HepG2 (cell line): Measurements from ENCODE around the gene SLC24A4.

Experiments
- BRCA1 ChIP-seq: sonication (generic); formaldehyde crosslinking; IDR thresholded peaks from 2 replicates; pipeline ENCODE4 v1.4.0; 2020; ENCODE audit warnings: missing genetic modification reagents
- CBX2 ChIP-seq, 2 experiments: fragments of 200-600 bp in 1 of 2; sonication (generic); formaldehyde crosslinking in 1 of 2; IDR thresholded peaks; 2 replicates each; pipeline versions ENCODE4 v1.7.0 to v1.8.1; 2018 to 2022; ENCODE audit warnings: low read depth in 2 of 2, low read length in 1 of 2, mild to moderate bottlenecking in 1 of 2, missing genetic modification reagents in 1 of 2
- MAFF ChIP-seq: IDR thresholded peaks from 2 replicates; pipeline ENCODE4 v1.6.1; 2011; ENCODE audit warnings: low read depth, low read length, improper control_type of control experiment
- NR3C1 ChIP-seq: sonication (generic); formaldehyde crosslinking; IDR thresholded peaks from 2 replicates; pipeline ENCODE4 v1.4.0; 2020; ENCODE audit warnings: missing genetic modification reagents
- POLR2A ChIP-seq, 2 experiments: IDR thresholded peaks; 2 replicates each; pipeline ENCODE4 v1.6.1; 2011; ENCODE audit warnings: low read depth in 2 of 2, low read length in 2 of 2, mild to moderate bottlenecking in 1 of 2, moderate library complexity in 1 of 2; ENCODE audit not compliant: insufficient read depth in 1 of 2
- RBM22 ChIP-seq: fragments of 200-400 bp; formaldehyde crosslinking; optimal IDR thresholded peaks from 2 replicates; pipeline ENCODE3; 2017; ENCODE audit warnings: mild to moderate bottlenecking, low read length, moderate library complexity
- TCF7L2 ChIP-seq: IDR thresholded peaks from 2 replicates; pipeline ENCODE4 v1.6.1; 2011; ENCODE audit warnings: mild to moderate bottlenecking, low read depth, low read length, moderate library complexity
- ZNF292 ChIP-seq: sonication (generic); formaldehyde crosslinking; IDR thresholded peaks from 2 replicates; pipeline ENCODE4 v1.8.1; 2022; ENCODE audit warnings: mild to moderate bottlenecking, low read depth, missing genetic modification reagents, borderline replicate concordance
- ZNF775 ChIP-seq: sonication (generic); formaldehyde crosslinking; IDR thresholded peaks from 2 replicates; pipeline ENCODE4 v1.4.0; 2020; ENCODE audit warnings: missing genetic modification reagents, mild to moderate bottlenecking, moderate library complexity, borderline replicate concordance
- TF ChIP-seq, protein P1 (sequence below): sonication (generic); formaldehyde crosslinking; IDR thresholded peaks from 2 replicates; pipeline ENCODE4 v1.4.0; 2020; ENCODE audit warnings: missing genetic modification reagents
- TF ChIP-seq, protein P2 (sequence below): sonication (generic); formaldehyde crosslinking; IDR thresholded peaks from 2 replicates; pipeline ENCODE4 v1.5.0; 2020; ENCODE audit warnings: mild to moderate bottlenecking, missing genetic modification reagents
- TF ChIP-seq, protein P3 (sequence below): sonication (generic); formaldehyde crosslinking; IDR thresholded peaks from 2 replicates; pipeline ENCODE4 v1.5.0; 2020; ENCODE audit warnings: mild to moderate bottlenecking, missing genetic modification reagents, moderate library complexity

GRCh38 chr14:92373336-92373735 is 50.4 kb downstream of the SLC24A4 start:
- TF ChIP-seq POLR2A (IDR thresholded peaks at IDR 0.05; ENCODE audit: insufficient read depth in 1 of 2, low read depth in 2 of 2, low read length in 2 of 2) (no peak), MAFF (no peak), CBX2 (IDR thresholded peaks at IDR 0.05; ENCODE audit: low read depth, low read length) (no peak), CBX2 (CRISPR knock-in tag; IDR thresholded peaks at IDR 0.05; ENCODE audit: low read depth) (no peak), ZNF292 (CRISPR knock-in tag) (no peak), BRCA1 (CRISPR knock-in tag) (no peak), TCF7L2 (no peak), NR3C1 (CRISPR knock-in tag) (no peak), RBM22 (no peak), ZNF775 (CRISPR knock-in tag) (no peak)
- TF ChIP-seq, protein P1, sequence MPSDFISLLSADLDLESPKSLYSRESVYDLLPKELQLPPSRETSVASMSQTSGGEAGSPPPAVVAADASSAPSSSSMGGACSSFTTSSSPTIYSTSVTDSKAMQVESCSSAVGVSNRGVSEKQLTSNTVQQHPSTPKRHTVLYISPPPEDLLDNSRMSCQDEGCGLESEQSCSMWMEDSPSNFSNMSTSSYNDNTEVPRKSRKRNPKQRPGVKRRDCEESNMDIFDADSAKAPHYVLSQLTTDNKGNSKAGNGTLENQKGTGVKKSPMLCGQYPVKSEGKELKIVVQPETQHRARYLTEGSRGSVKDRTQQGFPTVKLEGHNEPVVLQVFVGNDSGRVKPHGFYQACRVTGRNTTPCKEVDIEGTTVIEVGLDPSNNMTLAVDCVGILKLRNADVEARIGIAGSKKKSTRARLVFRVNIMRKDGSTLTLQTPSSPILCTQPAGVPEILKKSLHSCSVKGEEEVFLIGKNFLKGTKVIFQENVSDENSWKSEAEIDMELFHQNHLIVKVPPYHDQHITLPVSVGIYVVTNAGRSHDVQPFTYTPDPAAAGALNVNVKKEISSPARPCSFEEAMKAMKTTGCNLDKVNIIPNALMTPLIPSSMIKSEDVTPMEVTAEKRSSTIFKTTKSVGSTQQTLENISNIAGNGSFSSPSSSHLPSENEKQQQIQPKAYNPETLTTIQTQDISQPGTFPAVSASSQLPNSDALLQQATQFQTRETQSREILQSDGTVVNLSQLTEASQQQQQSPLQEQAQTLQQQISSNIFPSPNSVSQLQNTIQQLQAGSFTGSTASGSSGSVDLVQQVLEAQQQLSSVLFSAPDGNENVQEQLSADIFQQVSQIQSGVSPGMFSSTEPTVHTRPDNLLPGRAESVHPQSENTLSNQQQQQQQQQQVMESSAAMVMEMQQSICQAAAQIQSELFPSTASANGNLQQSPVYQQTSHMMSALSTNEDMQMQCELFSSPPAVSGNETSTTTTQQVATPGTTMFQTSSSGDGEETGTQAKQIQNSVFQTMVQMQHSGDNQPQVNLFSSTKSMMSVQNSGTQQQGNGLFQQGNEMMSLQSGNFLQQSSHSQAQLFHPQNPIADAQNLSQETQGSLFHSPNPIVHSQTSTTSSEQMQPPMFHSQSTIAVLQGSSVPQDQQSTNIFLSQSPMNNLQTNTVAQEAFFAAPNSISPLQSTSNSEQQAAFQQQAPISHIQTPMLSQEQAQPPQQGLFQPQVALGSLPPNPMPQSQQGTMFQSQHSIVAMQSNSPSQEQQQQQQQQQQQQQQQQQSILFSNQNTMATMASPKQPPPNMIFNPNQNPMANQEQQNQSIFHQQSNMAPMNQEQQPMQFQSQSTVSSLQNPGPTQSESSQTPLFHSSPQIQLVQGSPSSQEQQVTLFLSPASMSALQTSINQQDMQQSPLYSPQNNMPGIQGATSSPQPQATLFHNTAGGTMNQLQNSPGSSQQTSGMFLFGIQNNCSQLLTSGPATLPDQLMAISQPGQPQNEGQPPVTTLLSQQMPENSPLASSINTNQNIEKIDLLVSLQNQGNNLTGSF = no peak
- TF ChIP-seq, protein P2, sequence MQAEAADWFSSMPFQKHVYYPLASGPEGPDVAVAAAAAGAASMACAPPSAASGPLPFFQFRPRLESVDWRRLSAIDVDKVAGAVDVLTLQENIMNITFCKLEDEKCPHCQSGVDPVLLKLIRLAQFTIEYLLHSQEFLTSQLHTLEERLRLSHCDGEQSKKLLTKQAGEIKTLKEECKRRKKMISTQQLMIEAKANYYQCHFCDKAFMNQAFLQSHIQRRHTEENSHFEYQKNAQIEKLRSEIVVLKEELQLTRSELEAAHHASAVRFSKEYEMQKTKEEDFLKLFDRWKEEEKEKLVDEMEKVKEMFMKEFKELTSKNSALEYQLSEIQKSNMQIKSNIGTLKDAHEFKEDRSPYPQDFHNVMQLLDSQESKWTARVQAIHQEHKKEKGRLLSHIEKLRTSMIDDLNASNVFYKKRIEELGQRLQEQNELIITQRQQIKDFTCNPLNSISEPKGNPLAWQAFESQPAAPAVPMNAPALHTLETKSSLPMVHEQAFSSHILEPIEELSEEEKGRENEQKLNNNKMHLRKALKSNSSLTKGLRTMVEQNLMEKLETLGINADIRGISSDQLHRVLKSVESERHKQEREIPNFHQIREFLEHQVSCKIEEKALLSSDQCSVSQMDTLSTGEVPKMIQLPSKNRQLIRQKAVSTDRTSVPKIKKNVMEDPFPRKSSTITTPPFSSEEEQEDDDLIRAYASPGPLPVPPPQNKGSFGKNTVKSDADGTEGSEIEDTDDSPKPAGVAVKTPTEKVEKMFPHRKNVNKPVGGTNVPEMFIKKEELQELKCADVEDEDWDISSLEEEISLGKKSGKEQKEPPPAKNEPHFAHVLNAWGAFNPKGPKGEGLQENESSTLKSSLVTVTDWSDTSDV (CRISPR knock-in tag) = no peak
- TF ChIP-seq, protein P3, sequence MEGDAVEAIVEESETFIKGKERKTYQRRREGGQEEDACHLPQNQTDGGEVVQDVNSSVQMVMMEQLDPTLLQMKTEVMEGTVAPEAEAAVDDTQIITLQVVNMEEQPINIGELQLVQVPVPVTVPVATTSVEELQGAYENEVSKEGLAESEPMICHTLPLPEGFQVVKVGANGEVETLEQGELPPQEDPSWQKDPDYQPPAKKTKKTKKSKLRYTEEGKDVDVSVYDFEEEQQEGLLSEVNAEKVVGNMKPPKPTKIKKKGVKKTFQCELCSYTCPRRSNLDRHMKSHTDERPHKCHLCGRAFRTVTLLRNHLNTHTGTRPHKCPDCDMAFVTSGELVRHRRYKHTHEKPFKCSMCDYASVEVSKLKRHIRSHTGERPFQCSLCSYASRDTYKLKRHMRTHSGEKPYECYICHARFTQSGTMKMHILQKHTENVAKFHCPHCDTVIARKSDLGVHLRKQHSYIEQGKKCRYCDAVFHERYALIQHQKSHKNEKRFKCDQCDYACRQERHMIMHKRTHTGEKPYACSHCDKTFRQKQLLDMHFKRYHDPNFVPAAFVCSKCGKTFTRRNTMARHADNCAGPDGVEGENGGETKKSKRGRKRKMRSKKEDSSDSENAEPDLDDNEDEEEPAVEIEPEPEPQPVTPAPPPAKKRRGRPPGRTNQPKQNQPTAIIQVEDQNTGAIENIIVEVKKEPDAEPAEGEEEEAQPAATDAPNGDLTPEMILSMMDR (CRISPR knock-in tag) = no peak
